HUDEP-2 (cell line): ENCODE data around the gene FBXO45.
"Not testable (repeated sequence)": the region's sequence is repeated elsewhere in the genome, so short reads cannot be mapped to it uniquely, and the experiment has no call there.

ENCODE experiments used
- DNase-seq, 76 experiments: peaks; one replicate each; lab custom pipeline; 2025; ENCODE audit not compliant: unreplicated experiment in 76 of 76; lab: John Stamatoyannopoulos, UW

FBXO45 gene

GRCh38 chr3:196611761-196612483, 43.5 kb downstream of the FBXO45 start:
- peak in 21 of 76 experiments; percentile 5 to 63 (median 21) for DNase-seq

GRCh38 chr3:196615234-196615633, 46.8 kb downstream of the FBXO45 start:
- not testable (repeated sequence) for DNase-seq

- DNase-seq: no peak
These were observed 48.8 kb downstream of the FBXO45 start for GRCh38 chr3:196617256-196617655.

DNA sequence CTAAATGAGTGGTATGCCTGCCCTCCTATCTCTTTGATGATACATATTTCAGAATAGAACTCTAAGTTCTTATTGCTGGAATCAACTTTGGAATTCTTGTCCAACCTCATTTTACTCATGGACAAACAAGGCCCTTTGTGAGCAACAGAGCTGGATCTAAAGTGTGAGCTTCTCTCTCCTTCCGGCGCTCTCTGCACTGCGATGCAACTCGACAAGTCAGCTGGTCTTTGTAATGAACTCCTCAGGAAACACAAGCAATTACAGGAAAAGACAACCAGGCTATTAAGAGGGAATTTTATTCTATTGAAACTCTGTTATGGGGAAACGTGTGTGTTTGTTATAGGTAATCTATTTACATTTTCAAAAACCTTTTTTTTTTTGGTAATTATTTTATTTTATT, 50.8 kb downstream of the FBXO45 start:
- DNase-seq: no peak

- not testable (repeated sequence) for DNase-seq
These were observed 51.2 kb downstream of the FBXO45 start for GRCh38 chr3:196619627-196620026.

- DNase-seq: peak in 15 of 76 experiments; percentile 20 to 63 (median 37)
These were observed 51.7 kb downstream of the FBXO45 start for GRCh38 chr3:196620161-196620604.

GRCh38 chr3:196620684-196621083, 52.2 kb downstream of the FBXO45 start:
- DNase-seq: no peak

DNA sequence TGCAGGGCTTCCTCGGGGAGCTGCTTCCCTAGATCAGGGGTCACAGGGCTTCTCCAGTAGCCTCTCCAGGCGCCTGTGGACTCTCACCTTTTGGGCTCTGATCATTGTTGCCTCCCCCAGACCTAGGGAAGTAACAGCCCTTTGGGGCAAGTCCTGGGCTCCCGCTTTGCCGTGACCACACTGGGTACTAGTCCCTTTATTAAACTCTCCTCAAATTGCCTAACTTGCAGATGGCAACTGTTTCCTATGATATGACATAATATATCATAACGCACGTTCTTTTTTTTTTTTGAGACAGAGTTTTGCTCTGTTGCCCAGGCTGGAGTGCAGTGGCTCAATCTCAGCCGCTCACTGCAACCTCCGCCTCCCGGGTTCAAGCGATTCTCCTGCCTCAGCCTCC, 53.2 kb downstream of the FBXO45 start:
- DNase-seq: no peak

DNA sequence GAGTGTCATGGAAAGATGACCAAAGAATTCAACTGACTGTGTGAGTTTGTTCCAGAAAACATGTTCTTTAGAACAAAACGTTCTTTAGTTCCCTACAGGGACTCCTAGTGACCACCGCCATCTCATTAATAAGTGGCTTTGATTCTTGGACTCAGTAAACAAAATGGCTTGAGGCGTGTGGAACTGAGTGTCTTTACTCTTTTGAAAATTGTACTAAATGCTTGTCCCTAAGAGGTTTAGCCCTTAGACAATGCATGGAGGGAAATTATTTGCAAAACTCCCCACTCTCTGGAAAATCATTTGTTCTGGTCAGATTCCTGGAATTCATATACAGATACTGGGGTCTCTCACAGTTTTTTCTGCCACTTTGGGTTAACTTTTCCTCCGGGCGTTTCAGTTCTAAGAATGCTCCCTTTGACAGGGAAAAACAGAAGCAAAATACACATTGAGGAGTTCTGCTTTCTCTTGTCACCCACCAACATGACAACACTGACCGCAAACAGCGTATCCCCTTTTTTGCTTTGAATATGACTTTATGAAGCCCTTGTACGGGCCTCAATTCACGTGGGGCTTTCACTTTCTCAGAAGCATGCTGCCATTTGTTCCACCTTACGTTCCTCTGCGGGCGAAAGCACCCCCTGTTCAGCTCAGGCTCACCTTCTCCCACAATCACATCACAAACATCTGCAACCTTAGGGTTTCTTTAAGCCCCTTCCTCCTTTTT, 55.8 kb downstream of the FBXO45 start:
- no peak for DNase-seq

DNA sequence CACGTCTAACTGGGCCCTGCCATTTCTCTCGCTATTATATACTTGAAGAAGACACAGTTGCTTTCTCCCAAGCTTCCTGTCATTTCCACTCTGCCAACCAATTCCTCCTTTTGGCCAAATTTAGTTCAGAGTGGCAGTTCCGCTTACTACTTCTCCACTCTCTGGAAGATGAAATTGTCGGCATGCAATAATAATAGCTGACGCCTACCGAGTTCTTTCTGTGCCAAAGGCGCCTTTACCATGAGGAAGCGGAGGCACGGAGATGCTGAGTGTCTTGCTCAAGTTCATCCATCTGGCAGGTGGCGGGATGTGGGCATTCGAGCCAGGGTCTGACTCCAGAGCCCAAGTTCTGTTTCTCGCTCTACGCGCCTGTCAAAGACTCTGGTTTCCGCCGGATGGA, 56.4 kb downstream of the FBXO45 start:
- DNase-seq: no peak

DNA sequence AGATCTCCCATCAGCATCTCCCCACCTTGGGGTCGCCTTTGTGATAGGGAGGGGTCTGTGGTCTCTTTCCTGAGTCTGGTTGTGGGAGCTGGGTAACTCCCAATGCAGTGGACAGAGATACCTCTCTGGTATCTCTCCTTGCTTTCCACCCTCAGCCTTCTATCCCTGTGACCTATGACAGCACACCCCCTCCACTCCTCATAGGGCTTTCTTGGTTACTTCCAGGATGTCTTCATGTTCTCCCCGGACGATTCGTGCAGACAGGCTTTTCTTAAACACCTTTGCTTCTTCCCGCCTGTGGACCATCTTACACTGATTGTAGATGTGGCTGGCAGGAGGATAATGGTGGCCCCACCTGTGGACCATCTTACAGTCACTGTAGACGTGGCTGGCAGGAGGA, 56.9 kb downstream of the FBXO45 start:
- DNase-seq: no peak

DNA sequence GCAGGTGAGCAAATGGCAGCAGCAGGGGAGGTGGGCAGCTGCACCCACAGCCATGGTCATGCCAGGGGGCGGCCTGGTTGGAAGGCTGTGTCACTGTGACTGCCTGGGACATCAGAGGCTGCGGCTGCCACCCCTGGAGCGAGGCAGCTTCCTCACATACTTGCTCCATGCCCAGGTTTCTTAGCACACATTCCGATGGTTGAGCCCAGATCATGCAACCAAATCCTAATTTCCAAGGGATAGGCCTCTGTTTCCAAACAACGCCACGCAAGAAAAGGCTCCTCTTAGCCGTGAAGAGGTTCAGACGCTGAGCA, 59.4 kb downstream of the FBXO45 start:
- no peak for DNase-seq

GRCh38 chr3:196629228-196629627, 60.8 kb downstream of the FBXO45 start:
- no peak for DNase-seq

DNA sequence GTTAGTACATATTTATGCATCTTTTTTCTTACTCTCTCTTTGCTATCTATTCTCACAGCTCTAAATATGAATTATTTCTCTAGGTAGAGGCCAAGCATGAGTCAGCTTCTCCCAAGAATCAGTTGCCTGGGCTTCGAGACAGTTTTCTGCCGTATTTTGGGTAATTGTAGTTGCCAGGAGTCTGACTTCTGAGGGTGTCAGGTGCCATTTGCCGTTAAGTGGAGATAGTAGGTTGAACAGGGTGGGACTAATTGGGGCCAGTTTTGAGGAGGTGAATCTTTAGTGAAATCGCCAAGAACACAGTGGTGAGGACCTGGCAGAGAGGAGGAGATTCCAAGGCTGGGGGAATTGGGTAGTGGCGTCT, 63.2 kb downstream of the FBXO45 start:
- peak in 50 of 76 experiments; percentile 30 to 89 (median 60) for DNase-seq

- peak in 75 of 76 experiments; percentile 88 to 98 (median 96) for DNase-seq
These were observed 63.7 kb downstream of the FBXO45 start for GRCh38 chr3:196632046-196632751.

- DNase-seq: peak in 28 of 76 experiments; percentile 11 to 74 (median 43)
These were observed 65.2 kb downstream of the FBXO45 start for GRCh38 chr3:196633555-196634151.

GRCh38 chr3:196634224-196634623, 65.8 kb downstream of the FBXO45 start:
- DNase-seq: peak in 1 of 76 experiments; percentile 62

GRCh38 chr3:196634829-196635228, 66.4 kb downstream of the FBXO45 start:
- no peak for DNase-seq

GRCh38 chr3:196636369-196637349, 68.2 kb downstream of the FBXO45 start:
- DNase-seq: no peak

- DNase-seq: not testable (repeated sequence)
These were observed 69.5 kb downstream of the FBXO45 start for GRCh38 chr3:196637941-196638340.
